T-helper 2 cell (primary cell): ENCODE results near the gene SIGLEC12.
A peak's percentile ranks its signal among the peaks of the same experiment; 100 is the strongest.
"Not testable (repeated sequence)": the region's sequence is repeated elsewhere in the genome, so short reads cannot be mapped to it uniquely, and the experiment has no call there.

Experiments
- DNase-seq, 5 experiments: peaks; one replicate each; pipeline versions ENCODE4 v3.0.0 to v3.0.0-alpha.2; 2012 to 2022

Gene SIGLEC12

DNA sequence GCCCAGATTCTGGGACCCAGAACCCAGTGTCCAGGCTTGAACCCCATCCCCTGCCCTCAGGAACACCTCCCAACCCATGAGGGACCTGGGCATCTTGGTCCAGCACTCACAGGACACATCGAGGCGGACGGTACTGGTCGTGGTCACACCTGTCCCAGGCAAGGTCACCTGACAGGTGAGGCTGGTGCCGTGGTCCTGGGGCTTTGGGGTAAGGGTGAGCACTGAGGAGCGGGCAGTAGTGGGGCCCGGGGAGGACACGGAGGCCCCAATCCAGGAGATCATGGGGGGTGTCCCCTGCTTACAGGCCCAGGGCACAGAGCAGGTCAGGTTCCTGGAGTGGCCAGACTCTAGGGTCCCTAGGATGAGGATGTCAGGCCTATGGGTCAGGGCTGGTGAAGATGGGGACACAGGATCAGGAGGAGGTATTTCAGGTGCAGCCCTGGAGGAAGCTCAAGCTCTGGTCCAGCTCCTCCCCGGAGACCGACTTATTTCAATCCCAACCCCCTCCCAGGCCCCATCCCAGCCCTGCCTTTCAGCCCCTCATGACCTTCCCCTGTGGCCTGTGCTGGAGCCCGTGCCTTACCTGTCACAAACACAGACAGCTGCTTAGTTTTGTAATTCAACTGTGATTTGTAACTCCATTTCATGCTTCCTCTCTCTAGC, 44.1 kb downstream of the SIGLEC12 start:
- DNase-seq, result no peak

DNA sequence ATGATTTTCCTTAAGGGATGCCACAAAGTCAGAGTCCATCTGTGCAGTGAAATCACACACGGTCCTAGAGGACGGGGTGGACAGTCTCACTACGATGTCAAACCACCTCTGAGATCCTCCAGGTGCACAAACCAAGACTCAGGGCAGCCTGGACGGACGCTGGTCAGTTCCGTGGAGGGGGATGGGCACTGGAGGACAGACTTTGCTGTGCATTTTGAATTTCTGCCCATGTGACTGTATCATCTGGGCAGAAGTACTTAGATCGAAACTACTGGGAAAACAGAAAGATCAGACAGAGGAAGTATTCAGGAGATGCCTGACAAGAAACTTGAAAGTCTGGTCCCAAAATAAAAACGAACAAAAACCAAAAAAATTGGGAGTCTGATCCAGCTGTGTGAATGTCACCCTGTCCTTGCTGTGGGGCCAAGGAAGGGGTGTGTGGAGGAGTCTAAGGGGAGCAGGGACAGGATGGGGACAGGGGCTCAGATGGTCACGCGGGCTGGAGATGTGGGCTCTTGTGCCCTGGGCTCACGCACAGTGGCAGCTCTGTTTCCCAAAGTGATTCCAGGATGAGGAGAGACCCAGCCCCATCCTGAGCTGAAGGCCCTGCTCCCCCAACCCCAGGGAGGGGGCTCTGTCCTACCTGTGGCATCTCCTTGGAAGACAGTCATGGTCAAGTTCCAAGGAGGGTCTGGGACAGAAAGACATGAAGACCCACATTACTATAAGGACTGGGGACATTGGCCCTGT, 44.9 kb downstream of the SIGLEC12 start:
- DNase-seq, result no peak

DNA sequence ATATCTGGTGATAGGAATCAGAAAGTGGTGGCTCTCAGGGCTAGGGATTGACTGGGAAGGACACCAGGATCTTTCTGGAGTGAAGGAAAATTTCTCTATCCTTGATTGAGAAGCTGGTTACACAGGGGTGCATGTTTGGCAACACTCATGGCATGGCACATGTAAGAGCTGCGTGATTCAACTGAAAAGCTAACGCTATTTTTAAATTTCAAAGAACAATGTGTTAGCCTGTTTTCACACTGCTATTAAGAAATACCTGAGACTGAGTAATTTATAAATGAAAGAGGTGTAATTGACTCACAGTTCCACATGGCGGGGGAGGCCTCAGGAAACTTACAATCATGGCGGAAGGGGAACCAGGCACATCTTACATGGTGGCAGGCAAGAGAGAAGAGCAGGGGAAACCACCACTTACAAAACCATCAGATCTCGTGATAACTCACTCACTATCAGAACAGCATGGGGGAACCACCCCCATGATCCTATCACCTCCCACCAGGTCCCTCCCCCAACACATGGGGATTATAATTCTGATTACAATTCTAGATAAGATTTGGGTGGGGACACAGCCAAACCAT, 50.8 kb downstream of the SIGLEC12 start:
- peak in 2 of 5 experiments; percentile 17 to 69 for DNase-seq

DNA sequence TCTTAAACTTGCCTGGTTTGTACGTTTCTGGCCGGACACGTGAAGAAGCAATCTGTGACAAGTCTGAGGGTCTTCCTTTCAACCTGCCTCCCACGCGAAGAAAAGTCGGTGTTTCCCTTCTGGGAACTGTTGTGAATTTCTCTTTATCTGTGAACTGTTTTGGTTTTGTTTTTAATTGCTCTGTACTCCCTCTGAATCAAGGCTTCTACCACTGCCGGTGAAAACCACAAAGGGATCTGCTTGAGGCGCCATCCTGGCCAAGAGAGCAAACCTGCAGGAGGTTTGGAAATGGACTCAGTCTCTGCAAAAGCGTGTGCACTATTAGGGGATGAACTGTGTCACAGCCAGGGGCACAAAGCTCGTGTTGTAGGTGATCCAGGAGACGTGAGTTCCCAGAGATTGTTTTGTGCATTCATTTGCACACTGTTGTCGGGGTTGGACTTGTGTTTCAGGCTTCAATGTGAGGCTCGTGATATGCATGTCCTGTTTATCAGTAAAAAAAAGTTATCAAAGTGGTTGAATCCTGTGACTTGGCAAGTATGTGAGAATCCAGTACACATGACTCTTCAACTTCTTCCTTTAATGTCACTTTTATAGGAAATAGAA, 53.1 kb downstream of the SIGLEC12 start:
- peak in 2 of 5 experiments; percentile 10 to 83 for DNase-seq

DNA sequence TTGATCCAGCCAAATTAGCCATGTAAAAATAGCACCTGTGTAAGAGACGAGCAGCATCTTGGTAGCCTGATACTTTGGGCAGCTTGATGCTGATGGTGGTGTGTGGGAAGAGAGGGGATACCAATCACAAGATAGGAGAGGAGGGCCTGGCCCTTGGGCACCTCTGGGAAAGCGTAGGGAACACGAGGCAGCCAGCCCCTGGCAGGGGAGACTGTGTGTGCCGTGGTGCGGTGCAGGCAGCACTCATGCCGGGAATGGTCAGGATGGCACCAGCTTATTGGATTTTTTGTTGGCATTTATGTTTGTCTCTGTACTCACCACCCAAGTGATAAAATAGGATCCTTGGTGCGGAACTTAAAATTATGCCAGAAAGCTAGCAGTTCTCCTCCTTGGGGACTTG, 53.6 kb downstream of the SIGLEC12 start:
- no peak for DNase-seq

DNA sequence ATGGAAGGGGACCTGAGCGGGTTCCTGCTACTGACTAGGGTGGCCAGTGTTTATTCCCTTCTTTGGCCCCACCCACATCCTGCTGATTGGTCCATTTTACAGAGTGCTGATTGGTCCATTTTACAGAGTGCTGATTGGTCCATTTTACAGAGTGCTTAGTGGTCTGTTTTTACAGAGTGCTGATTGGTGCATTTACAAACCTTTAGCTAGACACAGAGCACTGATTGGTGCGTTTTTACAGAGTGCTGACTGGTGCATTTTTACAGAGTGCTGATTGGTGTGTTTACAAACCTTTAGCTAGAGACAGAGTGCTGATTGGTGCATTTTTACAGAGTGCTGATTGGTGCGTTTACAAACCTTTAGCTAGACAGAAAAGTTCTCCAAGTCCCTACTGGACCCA, 54.1 kb downstream of the SIGLEC12 start:
- not testable (repeated sequence) for DNase-seq

DNA sequence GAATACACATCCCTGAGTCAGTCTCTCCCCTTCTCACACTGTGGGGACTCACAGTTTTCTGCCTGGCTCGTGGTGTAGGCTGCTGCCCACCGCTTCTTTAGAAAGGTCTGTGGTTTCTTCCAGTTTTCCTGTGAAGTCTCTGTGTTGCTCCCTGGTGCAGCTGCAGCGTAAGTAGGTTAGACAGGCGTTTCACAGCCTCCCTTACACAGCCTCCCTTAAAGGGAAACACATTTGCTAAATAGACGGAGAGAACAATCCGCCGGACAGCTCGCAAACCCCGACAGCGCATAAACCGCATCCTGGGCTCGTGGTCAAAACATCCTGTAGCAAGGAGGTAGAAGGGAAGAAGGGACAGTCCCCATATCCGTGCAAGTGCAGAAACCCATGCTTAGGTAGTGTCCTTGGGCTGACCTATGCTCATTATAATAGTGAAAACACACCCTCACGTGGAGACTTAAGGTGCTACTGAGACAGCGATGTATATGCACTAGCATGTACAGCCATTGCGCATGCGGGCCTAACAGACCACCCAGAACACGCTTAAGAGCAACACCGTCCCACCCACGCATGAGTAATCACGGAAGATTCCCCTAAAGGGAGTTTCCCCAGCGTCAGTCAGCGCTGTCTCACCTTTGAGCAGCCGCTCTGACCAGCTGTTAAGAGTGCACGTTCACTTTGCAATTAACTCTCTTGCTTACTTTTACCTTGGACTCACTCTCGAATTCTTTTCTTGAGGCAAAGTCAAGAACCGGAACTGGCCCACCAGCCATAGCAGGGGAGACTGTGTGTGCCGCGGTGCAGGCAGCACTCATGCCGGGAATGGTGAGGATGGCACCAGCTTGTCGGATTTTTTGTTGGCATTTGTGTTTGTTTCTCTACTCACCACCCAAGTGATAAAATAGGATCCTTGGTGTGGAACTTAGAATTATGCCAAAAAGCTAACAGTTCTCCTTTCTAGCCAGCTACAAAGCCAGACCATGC, 59.9 kb downstream of the SIGLEC12 start:
- peak; percentile 25 to 100 (median 73) for DNase-seq
